Astrocyte (in vitro differentiated cells and primary cell): ENCODE measurements around the gene IRF2.

ENCODE experiments used
- EZH2 ChIP-seq: IDR thresholded peaks from 2 replicates; pipeline ENCODE4 v1.6.1; 2012; ENCODE audit warnings: mild to moderate bottlenecking, low read length, inconsistent platforms; ENCODE audit not compliant: insufficient read depth
- TF ChIP-seq, protein P1 (sequence below): IDR thresholded peaks from 2 replicates; pipeline ENCODE4 v1.5.1; 2011; ENCODE audit warnings: low read depth, mild to moderate bottlenecking, inconsistent platforms, low read length, moderate library complexity; ENCODE audit not compliant: insufficient read depth

DNA sequence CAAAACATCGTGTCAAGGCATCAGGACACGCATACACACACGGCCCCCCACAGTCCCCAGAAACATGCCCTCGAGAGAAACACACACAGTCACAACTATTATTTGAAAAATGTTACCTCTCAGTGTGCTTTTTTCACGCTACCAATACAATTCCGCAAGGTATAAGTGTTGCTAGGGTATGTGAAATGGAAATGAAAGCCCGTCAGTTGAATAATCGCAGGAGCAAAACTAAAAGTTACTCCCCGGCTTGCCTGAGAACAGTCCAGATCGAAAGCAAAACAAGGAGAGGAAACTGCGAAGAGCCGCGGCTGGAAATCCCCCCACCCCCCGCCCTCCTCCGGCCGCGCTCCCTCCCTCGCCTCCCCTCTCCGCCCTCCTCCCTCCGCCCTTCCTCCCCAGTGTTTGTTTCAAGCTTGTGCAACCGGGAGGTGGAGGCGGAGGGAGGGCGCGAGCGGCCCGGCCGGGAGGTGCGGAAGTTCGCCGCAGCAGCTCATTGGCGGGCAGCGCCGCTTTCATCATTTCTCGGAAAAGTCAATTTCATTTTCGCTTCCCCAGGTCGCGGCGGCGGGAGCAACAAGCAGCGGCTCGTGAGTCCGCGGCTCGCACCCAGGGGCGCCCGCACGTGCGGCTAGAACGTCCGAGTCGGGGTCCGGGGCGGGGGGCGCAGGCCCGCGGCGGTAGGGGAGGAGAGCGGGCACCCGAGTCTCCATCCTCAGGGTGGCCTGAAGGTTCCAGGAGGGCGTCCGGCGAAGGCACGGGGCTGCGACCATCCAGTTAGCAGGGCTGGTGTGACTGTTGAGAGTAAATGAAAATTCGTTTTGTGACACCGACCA, at the start of gene IRF2:
- TF ChIP-seq EZH2: no peak
- TF ChIP-seq, protein P1, sequence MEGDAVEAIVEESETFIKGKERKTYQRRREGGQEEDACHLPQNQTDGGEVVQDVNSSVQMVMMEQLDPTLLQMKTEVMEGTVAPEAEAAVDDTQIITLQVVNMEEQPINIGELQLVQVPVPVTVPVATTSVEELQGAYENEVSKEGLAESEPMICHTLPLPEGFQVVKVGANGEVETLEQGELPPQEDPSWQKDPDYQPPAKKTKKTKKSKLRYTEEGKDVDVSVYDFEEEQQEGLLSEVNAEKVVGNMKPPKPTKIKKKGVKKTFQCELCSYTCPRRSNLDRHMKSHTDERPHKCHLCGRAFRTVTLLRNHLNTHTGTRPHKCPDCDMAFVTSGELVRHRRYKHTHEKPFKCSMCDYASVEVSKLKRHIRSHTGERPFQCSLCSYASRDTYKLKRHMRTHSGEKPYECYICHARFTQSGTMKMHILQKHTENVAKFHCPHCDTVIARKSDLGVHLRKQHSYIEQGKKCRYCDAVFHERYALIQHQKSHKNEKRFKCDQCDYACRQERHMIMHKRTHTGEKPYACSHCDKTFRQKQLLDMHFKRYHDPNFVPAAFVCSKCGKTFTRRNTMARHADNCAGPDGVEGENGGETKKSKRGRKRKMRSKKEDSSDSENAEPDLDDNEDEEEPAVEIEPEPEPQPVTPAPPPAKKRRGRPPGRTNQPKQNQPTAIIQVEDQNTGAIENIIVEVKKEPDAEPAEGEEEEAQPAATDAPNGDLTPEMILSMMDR: no peak
